Activated naive CD8-positive, alpha-beta T cell treated with anti-CD3 and anti-CD28 coated beads for 36 hours (primary cell): ENCODE results near the gene FAM133A. TPM values are rescaled to one million over a fixed set of nuclear protein-coding genes. Genes with fewer than 3 reads are reported as not detected.

Experiments used
- DNase-seq: peaks from one replicate; pipeline ENCODE4 v3.0.0; 2021
- H3K27ac Mint-ChIP-seq: one replicate; pipeline ENCODE4 v1.8.0; 2022; ENCODE audit warnings: mild to moderate bottlenecking, moderate library complexity, mixed read lengths
- H3K27me3 Mint-ChIP-seq: one replicate; pipeline ENCODE4 v1.8.0; 2022; ENCODE audit warnings: mild to moderate bottlenecking, mixed read lengths
- H3K36me3 Mint-ChIP-seq: one replicate; pipeline ENCODE4 v1.8.0; 2021; ENCODE audit warnings: mild to moderate bottlenecking, mixed read lengths
- H3K4me1 Mint-ChIP-seq: one replicate; pipeline ENCODE4 v1.8.0; 2021; ENCODE audit warnings: mixed read lengths
- H3K4me3 Mint-ChIP-seq: one replicate; pipeline ENCODE4 v1.8.0; 2022; ENCODE audit warnings: mild to moderate bottlenecking, moderate library complexity, mixed read lengths
- H3K9me3 Mint-ChIP-seq: one replicate; pipeline ENCODE4 v1.8.0; 2022; ENCODE audit warnings: mixed read lengths
- total RNA-seq, 2 experiments: library from RNA; stranded (reverse); gene quantifications; one replicate each; pipeline ENCODE4 v1.2.3, GENCODE V29; 2021

FAM133A gene
- total RNA-seq = not detected

DNA sequence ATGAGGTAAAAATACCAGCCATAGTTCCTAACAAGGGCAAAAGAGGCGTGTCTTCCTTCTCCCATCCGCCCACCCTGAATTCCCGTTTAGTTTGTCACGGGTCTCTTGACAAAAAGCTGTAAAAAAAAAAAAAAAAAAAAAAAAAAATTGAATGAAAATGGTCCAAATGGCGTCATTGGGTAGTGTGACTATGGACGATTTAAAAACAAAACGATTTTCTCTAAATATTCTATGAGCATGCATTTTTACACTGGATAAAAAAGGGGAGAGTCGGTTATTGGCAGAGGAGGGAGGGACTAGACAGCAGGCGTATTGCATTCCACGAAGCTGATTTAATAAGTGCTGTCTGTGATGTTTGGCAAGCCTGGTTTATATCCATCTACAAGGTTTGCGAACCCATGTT, at the start of gene FAM133A:
Gene FAM133A, plus strand, starts transcription at position 338 of the 403 bp plus-strand sequence. CDS start 35,214 bp downstream, outside the sequence.
- H3K36me3 Mint-ChIP-seq = no peaks in the 10 kb centered on the region
- peak within 1 kb of the TSS; percentile 73 for H3K27ac Mint-ChIP-seq
- no peaks in the 10 kb centered on the region for H3K27me3 Mint-ChIP-seq
- H3K9me3 Mint-ChIP-seq = no peaks in the 10 kb centered on the region
- peak within 1 kb of the TSS; percentile 86 for H3K4me3 Mint-ChIP-seq
- DNase-seq = no peak
- peaks cover 7% of the 10 kb centered on the region for H3K4me1 Mint-ChIP-seq

DNA sequence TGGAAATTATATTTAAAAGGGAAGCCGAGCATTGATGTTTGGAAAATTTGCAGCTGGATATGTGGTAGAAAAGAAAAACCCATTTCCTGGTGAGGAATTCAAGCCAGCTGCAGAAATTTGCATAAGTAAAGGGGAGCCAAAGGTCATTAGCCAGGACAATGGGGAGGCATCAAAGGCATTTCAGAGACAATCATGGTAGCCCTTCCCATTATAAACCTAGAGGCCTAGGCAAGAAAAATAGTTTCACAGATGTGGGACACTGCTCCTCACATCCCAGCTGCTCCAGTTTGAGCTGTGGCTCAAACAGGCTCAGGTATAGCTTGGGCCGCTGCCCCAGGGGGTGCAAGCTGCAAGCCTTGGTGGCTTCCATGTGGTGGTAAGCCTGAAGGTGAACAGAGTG, 36.4 kb upstream of the FAM133A start:
- no peak overlapping the region for H3K27ac Mint-ChIP-seq
- no peak overlapping the region for H3K4me3 Mint-ChIP-seq
- no peaks in the 10 kb centered on the region for H3K36me3 Mint-ChIP-seq
- H3K9me3 Mint-ChIP-seq = no peaks in the 10 kb centered on the region
- no peaks in the 10 kb centered on the region for H3K27me3 Mint-ChIP-seq
- no peak for DNase-seq
- H3K4me1 Mint-ChIP-seq = no peaks in the 10 kb centered on the region

DNA sequence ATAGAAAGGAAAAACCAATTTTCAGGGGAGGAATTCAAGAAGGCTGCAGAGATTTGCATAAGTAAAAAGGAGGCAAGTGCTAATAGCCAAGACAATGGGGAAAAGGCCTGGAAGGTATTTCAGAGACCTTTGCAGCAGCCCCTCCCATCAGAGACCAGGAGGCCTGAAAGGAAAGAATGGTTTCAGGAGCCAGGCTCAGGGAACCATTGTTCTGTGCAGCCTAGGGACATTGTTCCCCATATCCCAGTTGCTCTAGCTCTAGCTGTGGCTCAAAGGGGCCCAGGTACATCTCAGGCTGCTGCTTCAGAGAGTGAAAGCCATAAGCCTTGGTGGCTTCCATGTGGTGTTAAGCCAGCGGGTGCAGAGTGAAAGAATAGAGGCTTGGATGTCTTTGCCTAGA, 24.6 kb upstream of the FAM133A start:
- Mint-ChIP-seq H3K27ac (no peak overlapping the region), H3K27me3 (no peaks in the 10 kb centered on the region), H3K4me3 (no peak overlapping the region), H3K4me1 (no peaks in the 10 kb centered on the region), H3K9me3 (no peaks in the 10 kb centered on the region), H3K36me3 (no peaks in the 10 kb centered on the region)
- no peak for DNase-seq

DNA sequence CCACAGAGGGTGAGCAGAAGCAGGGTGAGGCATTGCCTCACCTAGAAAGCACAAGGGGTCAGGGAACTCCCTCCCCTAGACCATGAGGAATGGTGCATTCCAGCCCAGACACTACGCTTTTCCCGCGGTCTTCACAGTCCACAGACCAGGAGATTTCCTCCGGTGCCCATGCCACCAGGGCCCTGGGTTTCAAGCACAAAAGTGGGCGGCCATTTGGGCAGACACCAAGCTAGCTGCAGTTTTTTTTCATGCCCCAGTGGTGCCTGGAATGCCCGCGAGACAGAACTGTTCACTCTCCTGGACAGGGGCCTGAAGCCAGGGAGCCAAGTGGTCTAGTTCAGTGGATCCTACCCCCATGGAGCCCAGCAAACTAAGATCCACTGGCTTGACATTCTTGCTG, 13.4 kb upstream of the FAM133A start:
- no peaks in the 10 kb centered on the region for H3K27me3 Mint-ChIP-seq
- no peak overlapping the region for H3K4me3 Mint-ChIP-seq
- H3K4me1 Mint-ChIP-seq = no peaks in the 10 kb centered on the region
- peaks cover 2% of the 10 kb centered on the region for H3K36me3 Mint-ChIP-seq
- H3K9me3 Mint-ChIP-seq = no peaks in the 10 kb centered on the region
- no peak for DNase-seq
- no peak overlapping the region for H3K27ac Mint-ChIP-seq

DNA sequence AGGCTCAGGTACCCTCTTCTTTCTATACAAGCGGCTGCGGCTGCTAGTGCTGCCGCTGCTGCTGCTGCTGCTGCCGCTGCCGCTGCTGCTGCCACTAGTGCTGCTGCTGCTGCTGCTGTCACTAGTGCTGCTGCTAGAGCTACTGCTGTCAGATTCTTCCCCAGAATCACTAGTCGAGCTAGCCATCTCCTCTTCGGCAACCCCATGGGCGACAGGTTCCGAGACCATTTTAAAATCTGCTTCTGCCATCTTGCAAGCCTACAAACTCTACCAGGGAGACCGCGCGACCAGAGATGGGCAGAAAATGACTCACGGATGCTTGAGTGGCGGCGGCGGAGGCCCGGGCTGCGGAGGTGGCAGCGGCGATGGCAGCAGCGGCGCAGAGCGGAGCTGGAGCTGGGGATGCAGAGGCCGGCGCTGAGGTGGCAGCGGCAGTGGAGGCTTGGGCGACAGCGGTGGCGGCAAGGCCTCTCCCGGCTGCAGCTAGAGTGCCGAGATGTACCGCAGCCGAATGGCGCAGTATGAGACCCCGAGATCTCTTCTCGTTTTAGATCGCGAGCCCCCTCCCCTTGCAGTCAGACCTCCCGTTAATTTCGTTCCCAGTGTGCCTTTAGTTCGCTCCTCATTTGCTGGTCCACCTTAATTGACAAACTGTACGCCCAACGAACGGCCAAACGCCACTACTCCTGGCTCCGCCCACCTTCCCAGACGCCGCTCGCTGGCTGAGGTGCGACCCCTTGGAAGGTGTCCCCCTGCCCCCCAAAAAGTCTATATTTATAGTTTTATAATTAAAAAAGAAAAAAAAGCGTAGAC, 744 bp upstream of the FAM133A start, which contains the start of gene NAP1L3:
Gene NAP1L3, minus strand, starts transcription at position 523 of the 813 bp plus-strand sequence. Its CDS starts 274 bp downstream, at position 249.
- no peaks in the 10 kb centered on the region for H3K36me3 Mint-ChIP-seq
- peaks cover 7% of the 10 kb centered on the region for H3K4me1 Mint-ChIP-seq
- peak within 1 kb of the TSS; percentile 73 for H3K27ac Mint-ChIP-seq
- H3K27me3 Mint-ChIP-seq = no peaks in the 10 kb centered on the region
- DNase-seq = peak; percentile 66
- no peaks in the 10 kb centered on the region for H3K9me3 Mint-ChIP-seq
- peak within 1 kb of the TSS; percentile 86 for H3K4me3 Mint-ChIP-seq

DNA sequence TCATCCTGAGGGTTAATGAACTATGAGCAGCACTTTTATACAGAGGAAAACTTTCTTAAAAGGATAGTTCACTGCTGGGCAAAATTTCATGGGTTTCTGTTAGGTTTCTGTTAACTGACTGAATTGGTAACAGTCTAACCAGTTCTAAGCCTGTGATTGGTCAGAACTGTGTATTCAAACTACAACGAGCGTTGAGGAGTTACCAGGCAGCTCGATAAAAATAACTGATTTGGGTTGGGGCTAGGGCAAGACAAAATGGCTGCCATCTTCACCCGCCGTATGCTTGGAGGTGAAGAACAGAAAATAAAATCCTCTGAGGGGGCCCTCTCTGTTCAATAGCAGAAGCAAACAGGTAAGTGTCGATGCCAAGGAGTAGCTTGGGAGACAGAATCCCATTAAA, 22.0 kb downstream of the FAM133A start:
- Mint-ChIP-seq H3K27me3 (no peaks in the 10 kb centered on the region), H3K27ac (no peak overlapping the region), H3K9me3 (no peaks in the 10 kb centered on the region), H3K36me3 (no peaks in the 10 kb centered on the region), H3K4me3 (no peak overlapping the region), H3K4me1 (no peaks in the 10 kb centered on the region)
- no peak for DNase-seq

DNA sequence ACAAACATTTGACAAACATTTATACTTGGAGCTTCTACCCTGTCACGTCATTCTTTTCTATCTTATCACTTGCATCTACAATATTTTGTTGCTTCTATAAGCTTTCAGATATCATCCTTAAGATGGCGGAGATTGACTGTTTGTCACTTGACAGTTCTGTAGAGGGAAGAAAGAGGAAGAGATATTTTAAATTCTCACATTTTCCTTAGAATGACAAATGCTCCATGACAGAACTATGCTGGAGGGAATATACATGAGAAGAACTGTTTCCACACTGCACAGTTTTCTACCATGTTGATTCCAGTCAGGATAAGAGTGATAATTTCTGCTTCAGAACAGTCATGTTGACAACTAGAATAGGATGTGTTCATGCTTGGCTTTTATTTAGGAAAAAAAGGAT, 29.7 kb downstream of the FAM133A start:
- H3K4me3 Mint-ChIP-seq = no peak overlapping the region
- DNase-seq = no peak
- no peaks in the 10 kb centered on the region for H3K9me3 Mint-ChIP-seq
- no peak overlapping the region for H3K27ac Mint-ChIP-seq
- H3K4me1 Mint-ChIP-seq = no peaks in the 10 kb centered on the region
- no peaks in the 10 kb centered on the region for H3K36me3 Mint-ChIP-seq
- no peaks in the 10 kb centered on the region for H3K27me3 Mint-ChIP-seq

DNA sequence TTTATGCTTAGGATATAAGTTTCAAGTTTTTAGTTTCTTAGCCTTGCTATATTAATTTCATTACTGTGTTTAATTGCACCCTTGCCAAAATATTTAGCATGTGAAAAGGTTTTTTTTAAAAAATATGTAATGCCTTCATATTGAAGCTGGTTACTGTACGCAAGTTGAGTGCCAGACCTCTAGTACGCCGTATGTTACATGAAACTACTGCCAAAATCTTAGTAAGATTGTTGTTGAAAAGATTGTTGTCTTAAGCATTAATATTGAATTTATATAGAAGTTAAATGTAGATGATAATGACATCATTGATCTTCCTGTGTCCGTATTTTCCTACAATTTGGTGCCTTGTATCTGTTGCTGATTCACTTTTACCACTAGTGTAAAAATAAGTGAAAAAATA, 37.1 kb downstream of the FAM133A start:
- H3K4me3 Mint-ChIP-seq = no peak overlapping the region
- H3K27me3 Mint-ChIP-seq = no peaks in the 10 kb centered on the region
- no peak for DNase-seq
- H3K36me3 Mint-ChIP-seq = no peaks in the 10 kb centered on the region
- H3K4me1 Mint-ChIP-seq = no peaks in the 10 kb centered on the region
- no peaks in the 10 kb centered on the region for H3K9me3 Mint-ChIP-seq
- H3K27ac Mint-ChIP-seq = no peak overlapping the region

DNA sequence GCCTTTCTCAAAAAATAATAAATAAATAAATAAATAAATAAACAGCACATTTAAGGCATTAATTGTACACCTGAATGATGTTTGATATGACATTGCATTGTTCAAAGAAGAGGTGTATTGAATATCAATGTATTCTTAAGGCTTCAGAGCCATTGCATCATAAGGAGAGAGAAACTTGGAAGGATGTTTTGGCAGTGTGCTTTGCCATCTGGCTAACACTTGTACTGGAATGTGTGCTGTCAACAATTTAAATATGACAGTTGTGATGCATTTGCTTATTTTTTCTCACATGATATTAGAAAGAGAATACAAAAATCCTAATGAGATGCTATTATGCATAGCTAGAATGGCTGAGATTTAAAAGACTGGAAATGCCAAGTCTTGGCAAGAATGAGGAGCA, 67.8 kb downstream of the FAM133A start:
- no peaks in the 10 kb centered on the region for H3K27me3 Mint-ChIP-seq
- no peaks in the 10 kb centered on the region for H3K36me3 Mint-ChIP-seq
- DNase-seq = no peak
- no peaks in the 10 kb centered on the region for H3K4me1 Mint-ChIP-seq
- H3K27ac Mint-ChIP-seq = no peak overlapping the region
- H3K9me3 Mint-ChIP-seq = no peaks in the 10 kb centered on the region
- H3K4me3 Mint-ChIP-seq = no peak overlapping the region

DNA sequence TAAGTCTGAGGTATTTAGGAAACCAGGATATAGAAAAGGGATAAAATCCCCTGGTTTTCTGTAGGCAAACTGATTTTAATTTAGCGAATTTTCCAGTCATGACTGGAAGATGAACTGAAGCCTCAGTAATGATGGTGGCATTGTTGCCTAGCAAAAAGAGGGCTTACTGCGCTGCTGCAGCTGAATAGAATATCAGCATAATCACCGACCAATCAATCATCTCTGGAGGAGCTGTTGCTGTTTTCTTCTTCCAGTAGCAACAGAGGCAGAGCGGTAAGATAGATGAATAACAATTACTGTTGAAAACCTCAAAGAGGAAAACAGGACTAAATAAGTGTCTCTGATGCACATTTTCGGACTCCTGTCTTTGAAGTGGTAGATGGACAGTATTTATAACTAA, 86.2 kb downstream of the FAM133A start:
- no peaks in the 10 kb centered on the region for H3K27me3 Mint-ChIP-seq
- peaks cover 2% of the 10 kb centered on the region for H3K4me1 Mint-ChIP-seq
- no peak for DNase-seq
- no peak overlapping the region for H3K27ac Mint-ChIP-seq
- no peak overlapping the region for H3K4me3 Mint-ChIP-seq
- H3K9me3 Mint-ChIP-seq = no peaks in the 10 kb centered on the region
- no peaks in the 10 kb centered on the region for H3K36me3 Mint-ChIP-seq

Other genes starting within 250 kb of the FAM133A start
- 1 to 10 TPM; 2.8 to 3.2 TPM for gene NAP1L3, start 628 bp upstream of the FAM133A start, total RNA-seq